Astrocyte (in vitro differentiated cells and primary cell): ENCODE data around the gene MASP1. TPM values are rescaled to one million over a fixed set of nuclear protein-coding genes. Genes with fewer than 3 reads are reported as not detected.

Source experiments
- DNase-seq: peaks from one replicate; pipeline ENCODE4 v3.0.0-alpha.2; 2010; ENCODE audit warnings: low read depth
- FAIRE-seq: peaks from 2 replicates; lab custom pipeline; 2011; peaks lifted over from hg19 to GRCh38; lab: Jason Lieb, UNC
- H2AFZ ChIP-seq: 2 replicates; pipeline ENCODE4 v1.6.0; 2012; ENCODE audit warnings: low read depth, low read length, inconsistent platforms
- H3K27ac ChIP-seq: 2 replicates; pipeline ENCODE4 v1.5.1; 2011; ENCODE audit warnings: low read depth, low read length, inconsistent platforms
- H3K27me3 ChIP-seq: 2 replicates; pipeline ENCODE4 v1.6.0; 2011; ENCODE audit warnings: low read length, inconsistent platforms; ENCODE audit not compliant: insufficient read depth
- H3K36me3 ChIP-seq: 2 replicates; pipeline ENCODE4 v1.5.1; 2011; ENCODE audit warnings: low read length, inconsistent platforms; ENCODE audit not compliant: insufficient read depth
- H3K4me1 ChIP-seq: 2 replicates; pipeline ENCODE4 v1.5.1; 2011; ENCODE audit warnings: low read length, inconsistent platforms; ENCODE audit not compliant: insufficient read depth
- H3K4me2 ChIP-seq: 2 replicates; pipeline ENCODE4 v1.6.0; 2012; ENCODE audit warnings: low read length, inconsistent platforms
- H3K4me3 ChIP-seq: 2 replicates; pipeline ENCODE4 v1.5.1; 2011; ENCODE audit warnings: low read depth, mild to moderate bottlenecking, low read length, inconsistent platforms; ENCODE audit not compliant: insufficient read depth
- H3K79me2 ChIP-seq: 2 replicates; pipeline ENCODE4 v1.6.0; 2012; ENCODE audit warnings: mild to moderate bottlenecking, low read length, inconsistent platforms; ENCODE audit not compliant: insufficient read depth
- H3K9ac ChIP-seq: 2 replicates; pipeline ENCODE4 v1.6.0; 2012; ENCODE audit warnings: mild to moderate bottlenecking, low read length, inconsistent platforms
- H3K9me3 ChIP-seq: 2 replicates; pipeline ENCODE4 v1.5.1; 2012; ENCODE audit warnings: low read depth, mild to moderate bottlenecking, low read length, inconsistent platforms; ENCODE audit not compliant: insufficient read depth
- H4K20me1 ChIP-seq: 2 replicates; pipeline ENCODE4 v1.6.0; 2012; ENCODE audit warnings: low read length, inconsistent platforms; ENCODE audit not compliant: insufficient read depth
- H3K27ac Mint-ChIP-seq: one replicate; pipeline ENCODE4 v1.8.0; 2021; ENCODE audit warnings: mild to moderate bottlenecking, mixed read lengths; ENCODE audit not compliant: unreplicated experiment
- H3K27me3 Mint-ChIP-seq: one replicate; pipeline ENCODE4 v1.8.0; 2021; ENCODE audit warnings: low read depth, mixed read lengths; ENCODE audit not compliant: unreplicated experiment
- H3K36me3 Mint-ChIP-seq: one replicate; pipeline ENCODE4 v1.8.0; 2021; ENCODE audit warnings: low read depth, mixed read lengths; ENCODE audit not compliant: unreplicated experiment
- H3K4me1 Mint-ChIP-seq: one replicate; pipeline ENCODE4 v1.8.0; 2021; ENCODE audit warnings: low read depth, mixed read lengths; ENCODE audit not compliant: unreplicated experiment
- H3K4me3 Mint-ChIP-seq: one replicate; pipeline ENCODE4 v1.8.0; 2021; ENCODE audit warnings: mild to moderate bottlenecking, moderate library complexity, mixed read lengths; ENCODE audit not compliant: unreplicated experiment
- H3K9me3 Mint-ChIP-seq: one replicate; pipeline ENCODE4 v1.8.0; 2021; ENCODE audit warnings: mild to moderate bottlenecking, mixed read lengths; ENCODE audit not compliant: unreplicated experiment
- EZH2 ChIP-seq: IDR thresholded peaks from 2 replicates; pipeline ENCODE4 v1.6.1; 2012; ENCODE audit warnings: mild to moderate bottlenecking, low read length, inconsistent platforms; ENCODE audit not compliant: insufficient read depth
- total RNA-seq: library from RNA; stranded (reverse); gene quantifications from 2 replicates; pipeline ENCODE4 v1.2.1, GENCODE V29; 2021
- TF ChIP-seq, protein P1 (sequence below): IDR thresholded peaks from 2 replicates; pipeline ENCODE4 v1.5.1; 2011; ENCODE audit warnings: low read depth, mild to moderate bottlenecking, inconsistent platforms, low read length, moderate library complexity; ENCODE audit not compliant: insufficient read depth

Gene MASP1
- total RNA-seq, 1 donor from 2014 or later, result 0.79 TPM

GRCh38 chr3:187263270-187263669, 28.3 kb downstream of the MASP1 start:
- Histone ChIP-seq H3K9me3 (no peaks in the 10 kb centered on the region), H3K79me2 (no peaks in the 10 kb centered on the region), H4K20me1 (no peaks in the 10 kb centered on the region), H3K4me1 (peaks cover 25% of the 10 kb centered on the region), H2AFZ (no peak overlapping the region), H3K4me2 (peak overlapping the region; percentile 49), H3K27me3 (peaks cover 2% of the 10 kb centered on the region), H3K36me3 (no peaks in the 10 kb centered on the region), H3K27ac (peak overlapping the region; percentile 23), H3K4me3 (no peak overlapping the region), H3K9ac (no peak overlapping the region)
- Mint-ChIP-seq H3K27ac (peak overlapping the region; percentile 28), H3K36me3 (no peaks in the 10 kb centered on the region), H3K4me3 (no peak overlapping the region), H3K27me3 (no peaks in the 10 kb centered on the region), H3K9me3 (peaks cover 4% of the 10 kb centered on the region), H3K4me1 (peaks cover 34% of the 10 kb centered on the region)
- TF ChIP-seq EZH2, result no peak
- TF ChIP-seq, protein P1, sequence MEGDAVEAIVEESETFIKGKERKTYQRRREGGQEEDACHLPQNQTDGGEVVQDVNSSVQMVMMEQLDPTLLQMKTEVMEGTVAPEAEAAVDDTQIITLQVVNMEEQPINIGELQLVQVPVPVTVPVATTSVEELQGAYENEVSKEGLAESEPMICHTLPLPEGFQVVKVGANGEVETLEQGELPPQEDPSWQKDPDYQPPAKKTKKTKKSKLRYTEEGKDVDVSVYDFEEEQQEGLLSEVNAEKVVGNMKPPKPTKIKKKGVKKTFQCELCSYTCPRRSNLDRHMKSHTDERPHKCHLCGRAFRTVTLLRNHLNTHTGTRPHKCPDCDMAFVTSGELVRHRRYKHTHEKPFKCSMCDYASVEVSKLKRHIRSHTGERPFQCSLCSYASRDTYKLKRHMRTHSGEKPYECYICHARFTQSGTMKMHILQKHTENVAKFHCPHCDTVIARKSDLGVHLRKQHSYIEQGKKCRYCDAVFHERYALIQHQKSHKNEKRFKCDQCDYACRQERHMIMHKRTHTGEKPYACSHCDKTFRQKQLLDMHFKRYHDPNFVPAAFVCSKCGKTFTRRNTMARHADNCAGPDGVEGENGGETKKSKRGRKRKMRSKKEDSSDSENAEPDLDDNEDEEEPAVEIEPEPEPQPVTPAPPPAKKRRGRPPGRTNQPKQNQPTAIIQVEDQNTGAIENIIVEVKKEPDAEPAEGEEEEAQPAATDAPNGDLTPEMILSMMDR, result no peak
- FAIRE-seq, result no peak
- peak; percentile 32 for DNase-seq

DNA sequence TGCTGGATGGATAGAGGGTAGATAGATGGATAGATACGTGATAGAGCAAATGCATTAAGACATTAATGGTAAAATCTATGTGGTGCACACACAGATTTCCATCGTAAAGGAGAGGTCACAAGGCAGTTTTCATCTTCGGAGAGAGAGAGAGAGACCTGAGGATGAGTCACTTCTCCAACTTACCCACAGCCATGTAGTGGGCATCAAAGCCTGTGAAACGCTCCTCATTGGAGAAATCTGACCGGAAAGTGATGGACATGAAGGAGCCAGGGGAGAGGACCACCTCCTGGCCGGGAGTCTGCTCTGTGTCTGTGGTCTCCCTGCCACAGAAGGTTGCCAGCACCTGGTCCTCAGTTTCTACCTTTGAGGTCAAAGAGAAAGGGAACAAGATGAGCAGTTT, 29.2 kb downstream of the MASP1 start:
- Histone ChIP-seq H3K79me2 (no peaks in the 10 kb centered on the region), H4K20me1 (no peaks in the 10 kb centered on the region), H3K9ac (no peak overlapping the region), H3K36me3 (no peaks in the 10 kb centered on the region), H3K27me3 (peaks cover 2% of the 10 kb centered on the region), H3K4me3 (no peak overlapping the region), H3K4me2 (no peak overlapping the region), H3K9me3 (no peaks in the 10 kb centered on the region), H3K27ac (no peak overlapping the region), H2AFZ (no peak overlapping the region), H3K4me1 (peaks cover 25% of the 10 kb centered on the region)
- no peaks in the 10 kb centered on the region for H3K36me3 Mint-ChIP-seq
- no peak overlapping the region for H3K4me3 Mint-ChIP-seq
- FAIRE-seq, result no peak
- H3K4me1 Mint-ChIP-seq, result peaks cover 34% of the 10 kb centered on the region
- DNase-seq, result no peak
- H3K27ac Mint-ChIP-seq, result no peak overlapping the region
- H3K9me3 Mint-ChIP-seq, result peaks cover 3% of the 10 kb centered on the region
- H3K27me3 Mint-ChIP-seq, result no peaks in the 10 kb centered on the region
- no peak for TF ChIP-seq EZH2
- TF ChIP-seq, protein P1, result no peak

- peaks cover 2% of the 10 kb centered on the region for H3K27me3 ChIP-seq
- H3K9ac ChIP-seq, result no peak overlapping the region
- no peak overlapping the region for H3K4me2 ChIP-seq
- no peak overlapping the region for H2AFZ ChIP-seq
- FAIRE-seq (peak; percentile 60), DNase-seq (peak; percentile 73)
- H3K9me3 ChIP-seq, result no peaks in the 10 kb centered on the region
- H4K20me1 ChIP-seq, result no peaks in the 10 kb centered on the region
- H3K79me2 ChIP-seq, result no peaks in the 10 kb centered on the region
- TF ChIP-seq EZH2, result no peak
- TF ChIP-seq, protein P1, result no peak
- Mint-ChIP-seq H3K36me3 (no peaks in the 10 kb centered on the region), H3K4me3 (no peak overlapping the region), H3K4me1 (peaks cover 34% of the 10 kb centered on the region), H3K27me3 (no peaks in the 10 kb centered on the region), H3K27ac (no peak overlapping the region), H3K9me3 (peaks cover 3% of the 10 kb centered on the region)
- H3K27ac ChIP-seq, result no peak overlapping the region
- H3K36me3 ChIP-seq, result no peaks in the 10 kb centered on the region
- H3K4me3 ChIP-seq, result no peak overlapping the region
- peaks cover 25% of the 10 kb centered on the region for H3K4me1 ChIP-seq
Observed at GRCh38 chr3:187261541-187261969, 30.0 kb downstream of the MASP1 start.
